ENCODE results near the gene ELAPOR1.
A peak's percentile ranks its signal among the peaks of the same experiment; 100 is the strongest.

Gene ELAPOR1

GRCh38 chr1:109094871-109095270 lies 19.0 kb upstream of the ELAPOR1 start:
- DNase-seq (ENCODE audit: low spot score), result no peak

GRCh38 chr1:109095631-109096030 lies 18.3 kb upstream of the ELAPOR1 start:
- DNase-seq (ENCODE audit: low spot score), result no peak

GRCh38 chr1:109096120-109096519 lies 17.8 kb upstream of the ELAPOR1 start:
- no peak for DNase-seq (ENCODE audit: low spot score)

GRCh38 chr1:109099938-109100773 lies 13.8 kb upstream of the ELAPOR1 start:
- DNase-seq (ENCODE audit: low spot score), result peak; percentile 96

GRCh38 chr1:109104364-109105151 lies 9.4 kb upstream of the ELAPOR1 start:
- peak; percentile 35 for DNase-seq (ENCODE audit: low spot score)

- no peak for DNase-seq (ENCODE audit: low spot score)
Observed at GRCh38 chr1:109105881-109106280, 8.0 kb upstream of the ELAPOR1 start.

- DNase-seq (ENCODE audit: low spot score), result no peak
Observed at GRCh38 chr1:109107785-109108184, 6.1 kb upstream of the ELAPOR1 start.

GRCh38 chr1:109109906-109110305 lies 4.0 kb upstream of the ELAPOR1 start:
- no peak for DNase-seq (ENCODE audit: low spot score)

- no peak for DNase-seq (ENCODE audit: low spot score)
Observed at GRCh38 chr1:109111386-109112055, 2.4 kb upstream of the ELAPOR1 start.

- DNase-seq (ENCODE audit: low spot score), result peak; percentile 74
Observed at GRCh38 chr1:109112056-109112651, 1.8 kb upstream of the ELAPOR1 start.

- DNase-seq (ENCODE audit: low spot score), result peak; percentile 86
Observed at GRCh38 chr1:109112652-109113285, 1.1 kb upstream of the ELAPOR1 start.

GRCh38 chr1:109114342-109114674 lies 393 bp downstream of the ELAPOR1 start:
- no peak for DNase-seq (ENCODE audit: low spot score)

- DNase-seq (ENCODE audit: low spot score), result no peak
Observed at GRCh38 chr1:109115685-109116084, 1.8 kb downstream of the ELAPOR1 start.

GRCh38 chr1:109116286-109116685 lies 2.4 kb downstream of the ELAPOR1 start:
- no peak for DNase-seq (ENCODE audit: low spot score)

GRCh38 chr1:109118089-109118488 lies 4.2 kb downstream of the ELAPOR1 start:
- no peak for DNase-seq (ENCODE audit: low spot score)

- no peak for DNase-seq (ENCODE audit: low spot score)
Observed at GRCh38 chr1:109120356-109120755, 6.4 kb downstream of the ELAPOR1 start.

GRCh38 chr1:109131059-109131458 lies 17.1 kb downstream of the ELAPOR1 start:
- DNase-seq (ENCODE audit: low spot score), result no peak

- DNase-seq (ENCODE audit: low spot score), result no peak
Observed at GRCh38 chr1:109131800-109132199, 17.9 kb downstream of the ELAPOR1 start.

- no peak for DNase-seq (ENCODE audit: low spot score)
Observed at GRCh38 chr1:109133002-109133706, 19.2 kb downstream of the ELAPOR1 start.

- DNase-seq (ENCODE audit: low spot score), result no peak
Observed at GRCh38 chr1:109133815-109134214, 19.9 kb downstream of the ELAPOR1 start.

- DNase-seq (ENCODE audit: low spot score), result no peak
Observed at GRCh38 chr1:109134423-109134822, 20.5 kb downstream of the ELAPOR1 start.
